ENCODE data around the gene ACTMAP. TPM values are rescaled to one million over a fixed set of nuclear protein-coding genes. Genes with fewer than 3 reads are reported as not detected.

Gene ACTMAP
- total and polyA plus RNA-seq, 2 of the 13 experiments (the other 11 are each of a cell fraction or from before 2014, with no cell fraction given): 2.2 to 7.9 TPM

- TF ChIP-seq ZHX1 (CRISPR knock-in tag; IDR thresholded peaks at IDR 0.05; ENCODE audit: low read depth): no peak
- no peak for TF ChIP-seq ZMAT3 (CRISPR knock-in tag; conservative IDR thresholded peaks at IDR 0.05)
These were observed 53.3 kb downstream of the ACTMAP start (continued) for GRCh38 chr19:40697007-40697406.

GRCh38 chr19:40695881-40696280, 54.4 kb downstream of the ACTMAP start:
- ChIA-PET POLR2A (no interaction called here), CTCF (ENCODE audit: low intra/inter-chr PET ratio, low total read pairs) (no interaction called here)
- in situ Hi-C loops (cut with HindIII; ENCODE audit: extremely low pct_ligation_motif_present, low pct_unique_long_range_greater_than_20kb) (no loop called here), intact Hi-C loops (cut with micrococcal nuclease; ENCODE audit: unreplicated experiment) (no loop called here)
- no peak overlapping the region for H3K4me2 ChIP-seq (ENCODE audit: low read depth, low read length)
- no peak for FAIRE-seq
- ATAC-seq: no peak
- H3K79me2 ChIP-seq (ENCODE audit: insufficient read depth, low read length): no peaks in the 10 kb centered on the region
- H3K4me1 ChIP-seq (ENCODE audit: insufficient read depth, low read length): no peaks in the 10 kb centered on the region
- no peak overlapping the region for H2AFZ ChIP-seq (ENCODE audit: low read length)
- peaks cover 3 to 9% of the 10 kb centered on the region in 2 experiments; a peak in 4 of 5 replicates for H3K36me3 ChIP-seq (replicated peaks in 1 of 2; ENCODE audit: control insufficient read depth in 1 of 2, insufficient read depth in 2 of 2, low read length in 2 of 2)
- no peak overlapping the region for H3K27ac ChIP-seq (ENCODE audit: extremely low read length, insufficient read depth, low read length)
- H3K27me3 ChIP-seq (ENCODE audit: control insufficient read depth in 1 of 2, insufficient read depth in 2 of 2, low read length in 2 of 2): no peaks in the 10 kb centered on the region; a peak in 1 of 5 replicates
- TF ChIP-seq RNF2 (conservative IDR thresholded peaks at IDR 0.05; ENCODE audit: low read depth) (no peak), ZBTB38 (CRISPR knock-in tag; IDR thresholded peaks at IDR 0.05) (no peak), HNF4A (CRISPR knock-in tag; IDR thresholded peaks at IDR 0.05) (0 out of 2 replicates have a peak, but pooled peaks have one; percentile 14), RBAK (CRISPR knock-in tag; IDR thresholded peaks at IDR 0.05) (no peak), SNRNP70 (IDR thresholded peaks at IDR 0.05; ENCODE audit: low read depth, low read length) (no peak)
- no peak for DNase-seq (ENCODE audit: low spot score)
- 69% methylated on average over 5 of the region's 5 CpGs for WGBS (ENCODE audit: low lambda C conversion rate)
- H3K9ac ChIP-seq (ENCODE audit: insufficient read depth, low read depth, low read length): no peak overlapping the region
- H3K4me3 ChIP-seq (replicated peaks in 1 of 3; ENCODE audit: insufficient read depth in 1 of 3, low read depth in 2 of 3, low read length in 3 of 3): no peak overlapping the region
- H3K9me3 ChIP-seq (ENCODE audit: low read length): no peaks in the 10 kb centered on the region
- H4K20me1 ChIP-seq (ENCODE audit: insufficient read depth, low read length): no peaks in the 10 kb centered on the region
- no TSS peak for BruUV-seq (replicated peaks)
